HG02642 (cell line): ENCODE measurements around the gene OR11H7.
"Not testable (repeated sequence)": the region's sequence is repeated elsewhere in the genome, so short reads cannot be mapped to it uniquely, and the experiment has no call there.

Experiments used
- ATAC-seq: cut with Tn5 transposase; IDR thresholded peaks from one replicate; pipeline ENCODE4 v1.9.1; 2021; ENCODE audit warnings: mild to moderate bottlenecking; ENCODE audit not compliant: unreplicated experiment, poor library complexity

Gene OR11H7

GRCh38 chr14:20228681-20229080, at the start of gene OR11H7:
Gene OR11H7 (plus strand): TSS chr14:20228981.
- no peak for ATAC-seq

GRCh38 chr14:20179218-20179617, 49.6 kb upstream of the OR11H7 start:
- no peak for ATAC-seq

GRCh38 chr14:20179880-20180279, 48.9 kb upstream of the OR11H7 start:
- ATAC-seq, result no peak

GRCh38 chr14:20180486-20180885, 48.3 kb upstream of the OR11H7 start:
- no peak for ATAC-seq

- ATAC-seq, result no peak
These were observed 44.6 kb upstream of the OR11H7 start for GRCh38 chr14:20184181-20184580.

- no peak for ATAC-seq
These were observed 38.2 kb upstream of the OR11H7 start, which contains the start of gene OR11G2 for GRCh38 chr14:20190596-20190995. Gene OR11G2 (plus strand): TSS chr14:20190896. CDS start chr14:20197438, 6,542 bp downstream.

GRCh38 chr14:20191396-20191795, 37.4 kb upstream of the OR11H7 start:
- ATAC-seq, result no peak

- ATAC-seq, result no peak
These were observed 34.7 kb upstream of the OR11H7 start for GRCh38 chr14:20194101-20194500.

- not testable (repeated sequence) for ATAC-seq
These were observed 33.6 kb upstream of the OR11H7 start for GRCh38 chr14:20195170-20195569.

GRCh38 chr14:20195911-20196310, 32.9 kb upstream of the OR11H7 start:
- ATAC-seq, result no peak

- no peak for ATAC-seq
These were observed 31.3 kb upstream of the OR11H7 start for GRCh38 chr14:20197459-20197858.

- ATAC-seq, result no peak
These were observed 29.8 kb upstream of the OR11H7 start for GRCh38 chr14:20198991-20199390.

GRCh38 chr14:20204721-20205120, 24.1 kb upstream of the OR11H7 start:
- ATAC-seq, result no peak

GRCh38 chr14:20209595-20209994, 19.2 kb upstream of the OR11H7 start:
- no peak for ATAC-seq

- ATAC-seq, result not testable (repeated sequence)
These were observed 16.4 kb upstream of the OR11H7 start for GRCh38 chr14:20212406-20212805.

GRCh38 chr14:20215196-20215595, 13.6 kb upstream of the OR11H7 start:
- no peak for ATAC-seq

GRCh38 chr14:20219033-20219432, 9.7 kb upstream of the OR11H7 start:
- no peak for ATAC-seq

GRCh38 chr14:20223410-20223809, 5.4 kb upstream of the OR11H7 start, which contains the start of gene OR11H6:
Gene OR11H6 (plus strand): TSS chr14:20223710. CDS start chr14:20223710, 0 bp downstream.
- no peak for ATAC-seq

GRCh38 chr14:20235415-20235814, 6.6 kb downstream of the OR11H7 start:
- not testable (repeated sequence) for ATAC-seq

GRCh38 chr14:20247646-20248246, 19.0 kb downstream of the OR11H7 start:
- ATAC-seq, result no peak

- ATAC-seq, result no peak
These were observed 33.9 kb downstream of the OR11H7 start for GRCh38 chr14:20262642-20263128.

GRCh38 chr14:20264361-20264760, 35.6 kb downstream of the OR11H7 start:
- not testable (repeated sequence) for ATAC-seq
